ENCODE data around the gene HSPB9. TPM values are rescaled to one million over a fixed set of nuclear protein-coding genes. Genes with fewer than 3 reads are reported as not detected.

The HSPB9 gene
- total RNA-seq, 4 donors from 2014 or later: 0.14 TPM; not detected in 3

DNA sequence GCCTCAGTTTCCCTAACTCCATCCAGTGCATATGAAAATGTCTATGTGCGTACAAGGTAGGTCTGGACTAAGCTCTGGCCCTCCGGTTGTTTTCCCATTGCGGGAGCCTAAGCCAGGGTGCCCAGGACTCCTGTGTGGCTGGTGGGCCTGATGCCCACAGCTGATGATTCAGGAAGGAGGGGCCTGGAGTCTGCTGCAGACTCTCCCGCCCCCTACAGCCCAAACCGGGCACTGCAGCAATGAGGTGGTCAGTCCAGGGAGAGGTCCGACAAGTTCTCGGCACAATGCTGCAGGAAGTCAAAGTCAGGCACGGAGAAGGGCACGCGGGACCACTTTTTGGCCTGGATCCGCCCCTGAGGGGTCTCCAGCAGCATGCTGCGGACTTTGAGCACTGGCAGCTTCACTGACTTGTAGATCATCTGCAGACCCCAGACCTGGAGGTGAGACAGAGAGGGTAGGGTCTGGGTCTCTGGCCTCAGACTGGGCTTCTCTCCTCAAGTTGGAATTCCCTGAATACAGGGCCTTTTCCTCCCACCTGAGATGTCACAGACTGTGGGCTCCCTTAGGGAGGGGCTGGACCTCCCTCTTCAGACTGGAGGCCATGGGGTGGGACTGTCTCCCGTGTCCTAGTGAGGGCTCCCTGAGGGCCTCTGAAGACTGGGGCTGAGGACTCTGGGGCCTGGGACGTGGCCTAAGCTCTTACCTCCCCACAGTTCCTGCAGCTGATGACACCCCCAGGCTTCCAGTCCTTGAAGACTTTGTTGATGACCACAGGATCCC, 20.9 kb upstream of the HSPB9 start:
- TF ChIP-seq POLR2AphosphoS5 (IDR thresholded peaks at IDR 0.05): no peak
- no peak for TF ChIP-seq POLR2A (IDR thresholded peaks at IDR 0.05)
- TF ChIP-seq, protein P1, sequence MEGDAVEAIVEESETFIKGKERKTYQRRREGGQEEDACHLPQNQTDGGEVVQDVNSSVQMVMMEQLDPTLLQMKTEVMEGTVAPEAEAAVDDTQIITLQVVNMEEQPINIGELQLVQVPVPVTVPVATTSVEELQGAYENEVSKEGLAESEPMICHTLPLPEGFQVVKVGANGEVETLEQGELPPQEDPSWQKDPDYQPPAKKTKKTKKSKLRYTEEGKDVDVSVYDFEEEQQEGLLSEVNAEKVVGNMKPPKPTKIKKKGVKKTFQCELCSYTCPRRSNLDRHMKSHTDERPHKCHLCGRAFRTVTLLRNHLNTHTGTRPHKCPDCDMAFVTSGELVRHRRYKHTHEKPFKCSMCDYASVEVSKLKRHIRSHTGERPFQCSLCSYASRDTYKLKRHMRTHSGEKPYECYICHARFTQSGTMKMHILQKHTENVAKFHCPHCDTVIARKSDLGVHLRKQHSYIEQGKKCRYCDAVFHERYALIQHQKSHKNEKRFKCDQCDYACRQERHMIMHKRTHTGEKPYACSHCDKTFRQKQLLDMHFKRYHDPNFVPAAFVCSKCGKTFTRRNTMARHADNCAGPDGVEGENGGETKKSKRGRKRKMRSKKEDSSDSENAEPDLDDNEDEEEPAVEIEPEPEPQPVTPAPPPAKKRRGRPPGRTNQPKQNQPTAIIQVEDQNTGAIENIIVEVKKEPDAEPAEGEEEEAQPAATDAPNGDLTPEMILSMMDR (IDR thresholded peaks at IDR 0.05): peak; percentile 70 to 86 (median 85)
- TF ChIP-seq EP300 (IDR thresholded peaks at IDR 0.05; ENCODE audit: low read depth): no peak
- no peaks in the 10 kb centered on the region for H3K9me3 ChIP-seq
- peaks cover 21% of the 10 kb centered on the region for H3K27me3 ChIP-seq
- H3K4me1 ChIP-seq: peaks cover 0 to 11% (median 9%) of the 10 kb centered on the region in 4 donors
- intact Hi-C loops (cut with DNase I; ENCODE audit: low total_unique reads) (no loop called here), in situ Hi-C loops (cut with MboI; ENCODE audit: low pct_ligation_motif_present in 1 of 4, low pct_unique_long_range_greater_than_20kb in 1 of 4, low sequenced_read_pairs in 3 of 4) (loop anchor here in 2 of 4 donors (10.0 kb wide), 1 partner anchor 137 kb away; the partner anchor contains the start of gene CNP (in 2 of the 2))
- no peak overlapping the region for H3K27ac ChIP-seq
- DNase-seq: peak; percentile 82
- 46 to 100% methylated on average over 1 to 7 of the region's 14 CpGs for WGBS, 2 donors (ENCODE audit: low coverage in 1 of 2)
- H3K36me3 ChIP-seq: peaks cover 0 to 5% (median 0%) of the 10 kb centered on the region in 4 donors
- no peak overlapping the region for H3K4me3 ChIP-seq

DNA sequence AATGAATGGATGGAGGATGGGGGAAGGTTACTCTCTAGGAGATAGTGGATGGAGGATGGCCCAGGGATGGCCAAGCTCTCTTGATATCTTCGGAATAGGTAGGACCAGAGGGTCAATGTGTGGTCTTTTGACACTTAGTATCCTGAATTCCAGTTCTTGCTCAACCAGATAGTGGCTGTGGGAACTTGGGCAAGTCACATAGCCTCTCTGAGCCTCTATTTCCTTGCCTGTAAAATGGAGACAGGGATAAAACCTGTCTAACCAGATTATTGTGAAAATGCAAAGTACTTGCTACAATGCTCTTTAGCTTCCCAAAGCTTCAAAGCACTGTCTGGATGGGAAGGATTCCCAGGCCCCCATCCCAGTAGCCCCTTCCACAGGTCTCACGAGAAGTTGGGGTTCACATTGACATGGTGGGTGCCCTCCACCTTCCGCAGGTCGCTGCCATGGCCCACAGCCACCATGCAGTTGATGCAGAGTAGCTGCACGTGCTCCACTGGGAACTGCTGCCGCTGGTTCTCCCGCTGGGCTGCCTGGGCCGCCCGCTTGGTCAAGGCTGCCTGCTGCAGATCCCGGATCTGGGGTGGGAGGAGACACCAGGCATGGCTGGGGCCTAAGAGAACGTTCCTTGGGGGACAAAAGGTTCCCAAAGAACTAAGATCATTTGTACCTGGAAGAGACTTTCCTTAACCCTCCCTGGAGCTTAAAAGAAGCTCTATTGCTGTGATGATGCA, 19.2 kb upstream of the HSPB9 start:
- H3K27ac ChIP-seq: no peak overlapping the region
- H3K4me1 ChIP-seq: peaks cover 0 to 9% (median 5%) of the 10 kb centered on the region in 4 donors
- DNase-seq: no peak
- H3K36me3 ChIP-seq: peaks cover 0 to 5% (median 0%) of the 10 kb centered on the region in 4 donors
- H3K9me3 ChIP-seq: no peaks in the 10 kb centered on the region
- no peak overlapping the region for H3K4me3 ChIP-seq
- WGBS, 2 donors (ENCODE audit: low coverage in 1 of 2): 88% methylated on average over 11 of the region's 11 CpGs; no CpG with 5 or more reads in 1 of the 2 donors
- in situ Hi-C loops (cut with MboI; ENCODE audit: low pct_ligation_motif_present in 1 of 4, low pct_unique_long_range_greater_than_20kb in 1 of 4, low sequenced_read_pairs in 3 of 4) (loop anchor here in 2 of 4 donors (10.0 kb wide), 1 partner anchor 139 kb away; the partner anchor contains the start of gene CNP (in 2 of the 2)), intact Hi-C loops (cut with DNase I; ENCODE audit: low total_unique reads) (no loop called here)
- H3K27me3 ChIP-seq: peaks cover 5% of the 10 kb centered on the region
- no peak for TF ChIP-seq EP300 (IDR thresholded peaks at IDR 0.05; ENCODE audit: low read depth)
- TF ChIP-seq POLR2A (IDR thresholded peaks at IDR 0.05): no peak

DNA sequence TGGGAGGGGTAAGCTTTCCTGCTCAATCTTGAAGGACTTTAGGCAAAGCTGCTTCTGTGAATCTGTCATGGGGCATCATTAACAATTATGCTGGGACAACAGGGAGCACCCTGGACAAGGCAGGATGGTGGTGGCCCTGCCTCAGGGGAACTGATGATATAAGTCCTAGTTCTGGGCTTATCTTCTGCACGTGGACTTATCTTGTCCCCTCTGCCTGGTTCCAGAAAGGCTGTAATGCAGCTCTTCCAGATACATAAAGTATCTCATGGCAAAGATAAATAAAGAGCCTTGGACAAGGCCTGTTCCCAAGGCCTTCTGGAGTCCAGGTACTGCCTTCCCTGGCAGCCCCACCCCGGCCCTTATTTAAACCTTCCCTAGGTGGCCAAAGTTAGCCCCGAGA, 18.3 kb upstream of the HSPB9 start:
- 89% methylated on average over 3 of the region's 3 CpGs; no CpG with 5 or more reads in 1 of the 2 donors for WGBS, 2 donors (ENCODE audit: low coverage in 1 of 2)
- in situ Hi-C loops (cut with MboI; ENCODE audit: low pct_ligation_motif_present in 1 of 4, low pct_unique_long_range_greater_than_20kb in 1 of 4, low sequenced_read_pairs in 3 of 4) (loop anchor here in 2 of 4 donors (10.0 kb wide), 1 partner anchor 139 kb away; the partner anchor contains the start of gene CNP (in 2 of the 2)), intact Hi-C loops (cut with DNase I; ENCODE audit: low total_unique reads) (no loop called here)
- DNase-seq: no peak
- Histone ChIP-seq H3K36me3 (peaks cover 0 to 5% (median 0%) of the 10 kb centered on the region in 4 donors), H3K27me3 (no peaks in the 10 kb centered on the region), H3K27ac (no peak overlapping the region), H3K9me3 (no peaks in the 10 kb centered on the region), H3K4me3 (no peak overlapping the region), H3K4me1 (peaks cover 0 to 8% (median 3%) of the 10 kb centered on the region in 4 donors)
- TF ChIP-seq EP300 (IDR thresholded peaks at IDR 0.05; ENCODE audit: low read depth): no peak

DNA sequence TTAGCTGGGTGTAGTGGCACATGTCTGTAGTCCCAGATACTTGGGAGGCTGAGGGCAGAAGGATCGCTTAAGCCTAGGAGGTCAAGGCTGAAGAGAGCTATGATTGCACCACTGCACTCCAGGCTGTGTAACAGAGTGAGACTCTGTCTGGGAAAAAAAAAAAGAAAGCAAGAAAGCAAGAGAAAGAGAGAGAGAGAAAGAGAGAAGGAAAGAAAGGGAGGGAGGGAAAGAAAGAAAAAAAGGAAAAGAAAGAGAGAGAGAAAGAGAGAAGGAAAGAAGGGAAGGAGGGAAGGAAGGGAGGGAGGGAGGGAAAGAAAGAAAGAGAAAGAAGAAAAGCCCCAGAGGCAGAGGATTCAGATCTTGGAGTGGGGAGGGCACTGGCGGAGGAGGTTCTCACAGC, 16.6 kb upstream of the HSPB9 start:
- Histone ChIP-seq H3K27me3 (no peaks in the 10 kb centered on the region), H3K36me3 (peaks cover 0 to 5% (median 0%) of the 10 kb centered on the region in 4 donors), H3K4me3 (no peak overlapping the region), H3K27ac (no peak overlapping the region), H3K9me3 (no peaks in the 10 kb centered on the region), H3K4me1 (peaks cover 0 to 10% (median 3%) of the 10 kb centered on the region in 4 donors)
- in situ Hi-C loops (cut with MboI; ENCODE audit: low pct_ligation_motif_present in 1 of 4, low pct_unique_long_range_greater_than_20kb in 1 of 4, low sequenced_read_pairs in 3 of 4): loop anchor here in 2 of 4 donors (10.0 kb wide), 1 partner anchor 141 kb away; the partner anchor contains the start of gene CNP (in 2 of the 2)
- intact Hi-C loops (cut with DNase I; ENCODE audit: low total_unique reads): no loop called here
- no peak for DNase-seq
- TF ChIP-seq EP300 (IDR thresholded peaks at IDR 0.05; ENCODE audit: low read depth) (no peak), POLR2AphosphoS5 (IDR thresholded peaks at IDR 0.05) (no peak), POLR2A (IDR thresholded peaks at IDR 0.05) (no peak)
- TF ChIP-seq, protein P1 (IDR thresholded peaks at IDR 0.05): no peak
- 94 to 100% methylated on average over 2 of the region's 2 CpGs for WGBS, 2 donors (ENCODE audit: low coverage in 1 of 2)

Data from transverse colon (tissue), 4 donors.